Measurements from ENCODE around the gene BCAS1.

The BCAS1 gene

DNA sequence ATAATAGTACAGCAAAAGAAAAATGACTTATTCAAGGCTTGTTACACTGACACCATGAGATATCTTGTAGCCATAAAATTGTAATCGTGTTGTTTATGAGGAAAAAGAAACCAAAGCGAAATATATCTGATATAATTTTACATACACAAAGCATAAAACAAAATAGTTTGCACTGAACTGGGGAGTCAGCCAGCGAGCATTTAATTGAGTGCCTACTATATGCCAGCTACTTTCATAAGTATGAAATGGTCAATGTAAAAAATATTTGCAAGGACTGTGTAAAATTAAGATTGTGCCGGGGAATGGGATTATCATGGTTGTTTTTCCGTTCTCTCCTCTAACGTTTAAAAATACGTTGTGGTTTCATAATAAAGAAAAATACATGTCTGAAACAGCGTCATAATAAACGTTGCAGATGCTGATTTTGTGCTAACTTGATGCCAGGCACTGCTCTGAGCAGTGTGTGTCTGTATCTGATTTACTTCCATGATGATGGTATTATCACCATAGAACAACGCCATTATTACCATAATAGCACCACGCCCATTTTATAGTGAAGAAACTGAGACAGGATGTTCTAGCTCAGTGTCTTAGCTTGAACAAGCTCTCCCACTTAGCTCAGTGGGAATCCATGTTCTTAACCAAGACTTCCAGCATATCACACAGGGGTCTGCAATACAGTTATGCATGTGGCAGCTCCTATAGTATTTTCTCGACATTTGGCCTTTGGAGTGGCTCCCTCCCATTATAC is 144.6 kb downstream of the BCAS1 start:
- no peak for DNase-seq (ENCODE audit: low read depth)

GRCh38 chr20:53923566-53924369 is 146.6 kb downstream of the BCAS1 start:
- DNase-seq (ENCODE audit: low read depth), result no peak

DNA sequence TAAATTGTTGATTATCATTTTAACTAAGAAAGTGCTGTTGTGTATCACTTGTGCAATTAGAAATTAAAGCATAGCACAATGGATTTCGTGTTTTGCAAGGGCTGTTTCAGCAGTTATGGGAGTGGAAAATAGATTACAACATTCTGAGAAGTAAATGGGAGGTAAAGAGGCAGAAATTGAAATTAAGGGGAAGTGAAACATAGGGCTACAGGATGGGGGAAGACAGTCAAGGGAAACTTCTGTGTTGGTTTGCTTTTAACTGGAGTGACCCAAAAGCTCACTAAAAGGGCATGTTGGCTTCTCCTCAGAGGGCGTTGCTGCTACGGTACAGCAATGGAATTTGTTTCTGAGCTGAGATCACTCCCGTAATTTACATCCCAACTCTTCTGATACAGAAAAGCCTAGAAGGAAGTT is 147.5 kb downstream of the BCAS1 start:
- no peak for DNase-seq (ENCODE audit: low read depth)

DNA sequence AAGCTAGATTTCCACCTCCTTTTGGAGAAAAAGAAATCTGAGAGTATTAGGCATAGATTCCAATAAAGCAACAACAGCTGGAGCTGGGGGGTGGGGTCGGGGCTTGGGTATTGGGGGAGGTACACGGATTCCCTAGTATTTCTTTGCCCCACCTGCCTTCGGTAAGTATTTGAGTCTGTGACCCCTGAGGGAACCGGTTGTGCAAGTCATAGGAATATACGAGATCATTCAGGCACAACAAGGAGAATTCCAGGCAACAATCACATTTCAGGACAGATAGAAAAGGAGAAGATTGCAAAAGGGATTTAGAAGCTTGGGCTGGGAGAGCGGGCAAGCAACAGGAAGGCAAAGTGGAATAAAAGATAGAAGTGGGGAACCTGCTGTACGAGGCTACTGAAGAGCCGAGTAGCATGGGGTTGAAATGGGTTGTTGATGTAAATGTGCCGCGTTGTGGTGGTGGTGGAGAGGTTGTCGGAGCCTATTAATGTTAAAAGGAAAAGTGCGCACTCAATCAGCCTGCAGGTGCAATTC is 148.9 kb downstream of the BCAS1 start:
- no peak for DNase-seq (ENCODE audit: low read depth)

DNA sequence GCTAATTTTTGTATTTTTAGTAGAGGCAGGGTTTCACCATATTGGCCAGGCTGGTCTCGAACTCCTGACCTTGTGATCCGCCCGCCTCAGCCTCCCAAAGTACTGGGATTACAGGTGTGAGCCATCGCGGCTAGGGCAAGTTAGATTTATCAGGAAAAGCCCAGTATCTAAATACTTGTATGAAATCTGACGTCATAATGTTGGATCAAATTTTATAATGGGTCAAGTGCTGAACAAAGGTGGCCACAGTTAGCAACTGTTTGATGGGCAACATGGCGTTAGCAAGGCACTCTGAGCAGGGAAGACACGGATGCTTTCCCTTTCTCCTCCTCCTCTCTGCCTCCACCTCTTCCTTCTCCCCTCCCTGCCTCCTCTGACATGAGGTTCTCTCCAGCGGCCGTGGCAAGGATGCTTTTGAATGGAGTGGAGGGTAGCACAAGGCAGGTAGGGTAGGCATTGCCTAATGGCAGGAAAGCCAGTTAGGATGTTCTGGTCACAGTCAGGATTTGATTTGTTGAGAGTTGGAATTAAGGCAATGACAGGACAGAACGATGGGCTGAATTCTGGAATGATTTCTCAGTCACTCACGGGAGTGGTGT is 149.6 kb downstream of the BCAS1 start:
- DNase-seq (ENCODE audit: low read depth), result no peak

GRCh38 chr20:53919886-53920285 is 150.5 kb downstream of the BCAS1 start:
- no peak for DNase-seq (ENCODE audit: low read depth)

- DNase-seq (ENCODE audit: low read depth), result no peak
These were observed 151.4 kb downstream of the BCAS1 start for GRCh38 chr20:53918949-53919361.

DNA sequence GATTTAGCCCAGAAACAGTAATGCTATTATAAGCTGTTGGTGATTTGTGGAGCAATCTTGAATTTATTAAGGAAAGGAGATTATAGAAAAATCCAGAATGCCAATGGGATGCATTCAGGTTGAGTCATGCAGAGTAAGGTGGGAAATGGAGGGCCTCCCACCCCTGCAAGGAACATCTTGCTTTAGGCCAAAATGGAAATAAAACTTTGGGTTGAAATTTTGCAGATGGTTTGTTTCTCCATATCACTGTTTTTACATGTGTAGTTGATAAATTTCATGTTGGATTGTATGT is 152.4 kb downstream of the BCAS1 start:
- no peak for DNase-seq (ENCODE audit: low read depth)

GRCh38 chr20:53917145-53918019 is 153.0 kb downstream of the BCAS1 start:
- DNase-seq (ENCODE audit: low read depth), result peak; percentile 63

- no peak for DNase-seq (ENCODE audit: low read depth)
These were observed 154.3 kb downstream of the BCAS1 start for GRCh38 chr20:53916173-53916512.

- DNase-seq (ENCODE audit: low read depth), result peak; percentile 94
These were observed 154.8 kb downstream of the BCAS1 start for GRCh38 chr20:53915446-53916172.

- DNase-seq (ENCODE audit: low read depth), result no peak
These were observed 155.5 kb downstream of the BCAS1 start for GRCh38 chr20:53914781-53915445.

DNA sequence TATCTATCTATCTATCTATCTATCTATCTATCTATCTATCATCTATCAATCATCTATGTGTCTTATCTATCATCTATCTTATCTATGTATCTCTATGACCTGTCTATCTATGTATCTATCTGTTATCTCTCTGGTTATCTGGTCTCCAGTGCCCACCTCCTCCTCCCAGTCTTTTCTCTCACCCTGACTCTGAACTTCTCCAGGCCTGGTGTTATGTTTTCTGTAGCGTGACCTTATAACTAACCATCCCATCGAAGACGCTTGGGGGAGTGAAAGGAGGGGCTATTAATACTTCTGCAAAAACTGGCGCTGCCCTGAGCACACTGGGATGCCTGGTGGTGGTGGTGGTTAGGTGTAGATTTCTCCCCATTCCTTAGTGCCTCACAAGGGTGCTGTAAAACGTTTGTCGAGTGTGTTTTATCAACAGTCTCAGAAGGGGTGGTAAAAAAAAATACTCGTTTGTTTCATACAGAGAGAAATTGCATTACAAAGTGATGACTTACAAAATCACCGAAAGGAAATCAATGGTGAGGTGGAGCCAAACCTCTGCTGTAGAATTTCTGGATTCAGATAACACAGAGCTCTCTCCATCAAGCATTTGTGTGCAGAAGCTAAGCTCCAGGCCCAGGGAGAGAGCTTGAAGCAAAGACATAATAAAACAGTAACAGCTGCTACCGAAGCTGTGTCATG is 156.2 kb downstream of the BCAS1 start:
- DNase-seq (ENCODE audit: low read depth), result no peak

DNA sequence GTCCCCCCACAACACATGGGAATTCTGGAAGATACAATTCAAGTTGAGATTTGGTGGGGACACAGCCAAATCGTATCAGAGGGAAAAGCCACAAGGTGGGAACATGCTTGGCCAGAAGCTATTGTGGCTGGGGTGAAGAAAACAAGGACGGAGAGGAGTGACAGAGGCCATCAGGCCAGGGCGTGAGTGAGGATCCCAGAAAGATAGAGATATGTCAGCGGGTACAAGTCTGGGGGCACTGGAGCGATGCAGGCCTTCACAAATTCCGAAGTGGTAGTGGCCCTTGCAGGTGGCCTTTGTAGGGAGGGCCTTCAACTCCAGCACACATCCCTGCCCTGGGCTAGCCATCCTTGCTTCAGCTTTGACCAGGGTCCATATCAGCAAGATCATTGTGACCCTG is 159.1 kb downstream of the BCAS1 start:
- DNase-seq (ENCODE audit: low read depth), result no peak

DNA sequence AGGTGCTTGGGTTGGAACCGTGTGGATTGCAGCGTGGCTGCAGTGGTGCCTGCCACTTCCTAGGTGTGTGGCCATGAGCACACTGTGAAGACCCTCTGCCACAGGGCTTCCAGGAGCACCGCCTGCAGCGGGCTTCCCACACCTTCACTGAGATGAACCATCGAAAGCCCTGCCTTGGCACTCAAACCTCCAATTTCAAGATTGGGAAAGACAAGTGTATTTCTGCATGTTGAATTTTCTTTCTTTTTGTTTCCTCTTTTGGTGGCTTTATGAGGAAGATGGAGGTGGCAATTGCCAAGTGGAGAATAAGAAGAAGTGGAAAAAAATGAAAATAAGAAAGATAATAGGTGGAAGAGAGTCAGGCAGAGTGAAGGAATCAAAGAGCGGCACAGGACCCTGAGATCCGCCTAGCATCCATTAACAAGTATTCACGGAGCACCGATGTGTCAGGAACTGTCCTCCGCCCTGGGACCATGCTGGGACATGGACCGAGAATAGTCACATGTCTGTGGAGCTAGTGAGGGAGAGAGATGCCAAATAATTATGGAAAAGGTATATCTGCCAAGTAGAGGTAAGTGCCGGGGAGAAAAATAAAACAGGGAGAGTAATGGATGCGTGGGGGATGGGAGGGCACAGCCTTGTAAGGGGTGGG is 159.9 kb downstream of the BCAS1 start:
- no peak for DNase-seq (ENCODE audit: low read depth)

DNA sequence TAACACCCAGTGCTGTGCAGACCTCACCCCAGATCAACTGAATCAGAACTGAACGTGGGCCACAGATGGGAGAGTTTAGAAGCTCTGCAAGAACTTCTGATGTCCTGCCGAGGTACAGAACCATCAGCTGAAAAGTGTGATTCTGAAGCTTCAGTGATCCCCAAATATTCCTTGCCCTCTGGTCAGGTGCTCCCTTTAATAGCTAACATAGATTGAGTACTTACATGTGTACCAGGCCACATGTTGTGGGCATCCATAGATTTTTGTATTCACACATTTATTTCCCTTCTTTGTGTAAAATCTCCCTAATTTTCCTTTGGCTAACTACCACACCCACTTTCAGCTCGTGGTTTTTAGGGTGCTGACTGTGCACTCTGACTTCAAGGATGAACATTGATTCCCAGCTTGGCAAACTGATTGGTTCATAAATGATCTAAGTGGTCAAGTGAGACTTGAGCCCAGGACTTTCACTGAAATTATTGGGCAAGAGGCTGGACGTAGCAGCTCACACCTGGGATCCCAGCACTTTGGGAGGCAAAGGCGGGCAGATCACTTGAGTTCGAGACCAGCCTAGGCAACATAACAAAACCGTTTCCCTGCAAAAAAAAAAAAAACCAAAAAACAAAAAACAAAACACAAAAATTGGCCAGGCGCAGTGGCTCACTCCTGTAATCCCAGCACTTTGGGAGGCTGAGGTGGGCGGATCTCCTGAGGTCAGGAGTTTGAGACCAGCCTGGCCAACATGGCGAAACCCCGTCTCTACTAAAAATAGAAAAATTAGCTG is 162.2 kb downstream of the BCAS1 start:
- no peak for DNase-seq (ENCODE audit: low read depth)

GRCh38 chr20:53905820-53906191 is 164.6 kb downstream of the BCAS1 start:
- DNase-seq (ENCODE audit: low read depth), result no peak

- DNase-seq (ENCODE audit: low read depth), result no peak
These were observed 165.2 kb downstream of the BCAS1 start for GRCh38 chr20:53905019-53905819.

All from stromal cell of bone marrow (primary cell).